ENCODE measurements around the gene POU4F3.
"Not testable (repeated sequence)": the region's sequence is repeated elsewhere in the genome, so short reads cannot be mapped to it uniquely, and the experiment has no call there.

The POU4F3 gene, protein sequence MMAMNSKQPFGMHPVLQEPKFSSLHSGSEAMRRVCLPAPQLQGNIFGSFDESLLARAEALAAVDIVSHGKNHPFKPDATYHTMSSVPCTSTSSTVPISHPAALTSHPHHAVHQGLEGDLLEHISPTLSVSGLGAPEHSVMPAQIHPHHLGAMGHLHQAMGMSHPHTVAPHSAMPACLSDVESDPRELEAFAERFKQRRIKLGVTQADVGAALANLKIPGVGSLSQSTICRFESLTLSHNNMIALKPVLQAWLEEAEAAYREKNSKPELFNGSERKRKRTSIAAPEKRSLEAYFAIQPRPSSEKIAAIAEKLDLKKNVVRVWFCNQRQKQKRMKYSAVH

DNA sequence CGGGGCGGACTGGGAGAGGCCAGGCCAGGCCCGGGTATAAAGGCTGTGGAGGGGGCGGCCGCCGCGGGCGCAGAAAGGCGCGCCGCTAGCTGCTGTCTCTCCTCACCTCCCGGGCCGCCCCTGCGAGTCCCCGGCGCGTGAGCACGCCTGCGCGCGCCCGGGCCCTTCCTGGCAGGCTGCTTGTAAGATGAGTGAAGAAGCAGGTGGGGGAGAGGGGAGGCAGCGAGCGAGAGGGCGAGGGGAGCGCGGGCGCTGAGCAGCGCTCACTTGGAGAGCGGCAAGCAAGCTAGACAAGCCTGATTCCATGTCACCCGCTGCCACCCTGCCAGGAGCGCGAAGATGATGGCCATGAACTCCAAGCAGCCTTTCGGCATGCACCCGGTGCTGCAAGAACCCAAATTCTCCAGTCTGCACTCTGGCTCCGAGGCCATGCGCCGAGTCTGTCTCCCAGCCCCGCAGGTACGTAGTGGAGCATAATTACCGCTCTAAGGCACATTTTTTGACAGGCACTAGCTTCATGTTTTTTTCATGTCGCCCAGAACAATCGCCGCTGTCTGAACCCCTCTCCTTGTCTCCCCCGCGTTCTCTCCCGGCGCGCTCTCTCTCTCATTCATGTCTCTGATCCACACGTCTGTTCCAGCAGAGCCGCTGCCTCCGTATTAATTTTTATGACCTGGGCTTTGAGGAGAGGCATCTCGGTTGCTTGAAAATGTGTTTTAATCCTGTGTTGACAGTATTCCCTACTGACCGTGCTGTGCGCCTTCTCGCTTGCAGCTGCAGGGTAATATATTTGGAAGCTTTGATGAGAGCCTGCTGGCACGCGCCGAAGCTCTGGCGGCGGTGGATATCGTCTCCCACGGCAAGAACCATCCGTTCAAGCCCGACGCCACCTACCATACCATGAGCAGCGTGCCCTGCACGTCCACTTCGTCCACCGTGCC is at the start of gene POU4F3:
POU4F3 (plus strand) TSS at position 66 of the 941 bp plus-strand sequence; CDS start at position 340, 274 bp downstream.
- DNase-seq (ENCODE audit: low read depth), result no peak

- no peak for DNase-seq (ENCODE audit: low read depth)
Measured at GRCh38 chr5:146290318-146290717, 48.3 kb upstream of the POU4F3 start.

- no peak for DNase-seq (ENCODE audit: low read depth)
Measured at GRCh38 chr5:146291421-146292074, 47.1 kb upstream of the POU4F3 start.

- DNase-seq (ENCODE audit: low read depth), result no peak
Measured at GRCh38 chr5:146296245-146296644, 42.4 kb upstream of the POU4F3 start.

- not testable (repeated sequence) for DNase-seq (ENCODE audit: low read depth)
Measured at GRCh38 chr5:146298920-146299319, 39.7 kb upstream of the POU4F3 start.

DNA sequence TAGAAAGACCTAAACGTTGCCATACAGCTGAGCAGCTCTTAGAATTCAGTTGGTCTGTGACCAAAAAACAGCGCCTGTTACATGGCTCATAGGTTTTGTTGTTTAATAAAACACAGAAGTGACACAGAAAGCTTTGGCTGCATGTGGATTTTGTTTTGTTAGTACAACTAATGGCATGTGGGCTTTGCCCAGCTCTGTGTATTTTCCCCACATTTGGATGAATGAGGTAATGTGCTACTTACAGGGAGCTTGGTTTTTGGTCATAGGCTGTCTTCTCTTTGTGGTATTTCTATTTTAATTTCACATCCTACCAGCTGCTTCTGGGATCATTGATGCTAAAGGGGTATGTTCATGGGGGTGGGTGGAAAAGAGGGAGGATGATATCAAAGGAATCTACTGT is 37.0 kb upstream of the POU4F3 start:
- no peak for DNase-seq (ENCODE audit: low read depth)

- DNase-seq (ENCODE audit: low read depth), result no peak
Measured at GRCh38 chr5:146302406-146302805, 36.2 kb upstream of the POU4F3 start.

DNA sequence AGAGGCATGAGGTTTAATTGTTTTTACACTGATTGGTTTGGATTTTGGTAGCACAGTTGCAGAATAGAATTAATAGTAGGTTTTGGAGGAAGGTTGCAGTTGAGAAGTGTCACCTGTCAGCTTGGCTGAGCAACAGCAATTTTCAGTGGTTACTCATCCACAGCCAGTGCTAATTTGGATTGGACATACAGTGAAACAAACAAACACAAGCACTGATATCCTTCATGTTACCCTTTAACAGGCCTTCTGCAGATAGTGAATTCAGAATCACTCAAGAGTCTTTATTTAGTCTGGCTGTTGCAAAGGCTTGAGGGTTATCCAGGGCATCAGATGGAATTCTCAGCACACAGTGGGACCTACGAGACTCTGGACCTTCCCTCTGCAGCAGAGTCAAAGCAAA is 31.8 kb upstream of the POU4F3 start:
- no peak for DNase-seq (ENCODE audit: low read depth)

DNA sequence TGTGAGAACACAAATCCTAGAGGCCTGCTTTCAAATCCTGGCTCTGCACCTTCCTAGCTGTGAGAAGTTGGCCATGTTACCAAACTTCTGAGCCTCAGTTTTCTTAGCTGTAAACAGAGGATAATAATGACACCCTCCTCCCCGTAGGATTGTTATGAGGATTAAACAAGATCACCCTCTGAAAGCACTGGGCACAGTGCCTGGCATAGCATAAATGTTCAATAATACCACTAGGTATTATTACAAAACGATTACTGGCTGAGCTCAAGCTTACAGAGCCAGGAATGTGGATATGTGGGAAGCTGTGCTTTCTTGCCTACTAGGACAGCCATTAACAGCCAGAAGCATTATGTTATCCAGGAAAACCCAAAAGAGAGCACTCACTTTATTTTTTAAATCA is 30.8 kb upstream of the POU4F3 start:
- DNase-seq (ENCODE audit: low read depth), result no peak

DNA sequence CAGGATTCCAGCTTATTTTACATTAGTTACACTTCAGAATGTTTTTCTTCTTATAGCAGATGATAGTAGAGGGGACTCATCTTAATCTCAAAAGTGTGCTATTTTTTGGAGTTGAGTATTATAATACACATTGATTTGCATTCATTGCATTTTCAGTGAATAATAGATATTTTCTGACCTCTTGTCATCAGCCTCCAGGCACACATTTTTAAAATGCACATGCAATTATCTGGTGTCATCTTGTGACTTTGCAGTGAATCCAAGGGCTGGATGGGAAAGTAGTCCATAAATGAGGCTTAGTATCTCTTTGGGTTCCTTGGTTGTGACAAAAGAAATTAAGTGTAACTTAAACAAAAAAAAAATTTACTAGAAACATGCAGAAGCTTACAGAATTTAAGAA is 28.1 kb upstream of the POU4F3 start:
- DNase-seq (ENCODE audit: low read depth), result no peak

DNA sequence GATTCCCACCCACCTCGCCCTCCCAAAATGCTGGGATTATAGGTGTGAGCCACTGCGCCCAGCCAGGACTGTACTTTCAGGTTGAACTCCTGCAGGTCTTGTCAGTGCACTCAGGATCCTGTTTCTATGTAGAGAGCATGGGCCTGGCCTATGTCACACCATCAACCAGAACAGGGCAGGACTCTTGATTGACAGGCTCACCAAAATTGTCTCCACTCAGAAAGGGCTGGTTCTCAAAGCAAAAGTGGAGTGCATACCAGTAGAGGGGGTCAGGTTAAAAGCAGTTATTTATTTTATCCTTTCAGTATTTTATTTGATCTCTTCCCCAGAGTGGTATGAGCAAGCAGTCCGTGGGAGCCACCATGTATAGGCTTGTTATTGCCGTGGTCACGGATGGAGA is 27.4 kb upstream of the POU4F3 start:
- DNase-seq (ENCODE audit: low read depth), result no peak

DNA sequence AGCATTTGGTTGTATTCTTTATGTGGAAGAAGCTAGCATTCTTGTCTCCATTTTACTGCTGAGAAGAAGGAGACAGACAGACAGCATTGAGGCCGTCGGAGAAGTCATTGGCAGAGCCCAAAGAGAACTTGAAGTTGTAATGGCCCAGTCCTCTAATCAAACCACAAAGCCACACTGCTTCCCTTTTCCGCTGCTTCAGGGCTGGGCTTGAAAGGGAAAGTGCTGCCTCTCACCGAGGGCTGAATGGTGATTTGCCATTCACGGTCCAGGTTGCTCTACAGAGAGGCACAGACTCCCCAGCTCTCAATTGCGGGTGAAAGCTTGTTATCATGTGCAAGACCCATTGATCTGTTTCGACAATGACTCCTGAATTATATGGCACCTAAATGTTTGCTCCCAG is 25.6 kb upstream of the POU4F3 start:
- DNase-seq (ENCODE audit: low read depth), result no peak

- no peak for DNase-seq (ENCODE audit: low read depth)
Measured at GRCh38 chr5:146321571-146321970, 17.1 kb upstream of the POU4F3 start.

- no peak for DNase-seq (ENCODE audit: low read depth)
Measured at GRCh38 chr5:146327257-146327870, 11.3 kb upstream of the POU4F3 start.

GRCh38 chr5:146327989-146328388 is 10.7 kb upstream of the POU4F3 start:
- DNase-seq (ENCODE audit: low read depth), result no peak

- no peak for DNase-seq (ENCODE audit: low read depth)
Measured at GRCh38 chr5:146329697-146330096, 8.9 kb upstream of the POU4F3 start.

- DNase-seq (ENCODE audit: low read depth), result no peak
Measured at GRCh38 chr5:146331423-146331822, 7.2 kb upstream of the POU4F3 start.

- DNase-seq (ENCODE audit: low read depth), result no peak
Measured at GRCh38 chr5:146334074-146334533, 4.5 kb upstream of the POU4F3 start.

DNA sequence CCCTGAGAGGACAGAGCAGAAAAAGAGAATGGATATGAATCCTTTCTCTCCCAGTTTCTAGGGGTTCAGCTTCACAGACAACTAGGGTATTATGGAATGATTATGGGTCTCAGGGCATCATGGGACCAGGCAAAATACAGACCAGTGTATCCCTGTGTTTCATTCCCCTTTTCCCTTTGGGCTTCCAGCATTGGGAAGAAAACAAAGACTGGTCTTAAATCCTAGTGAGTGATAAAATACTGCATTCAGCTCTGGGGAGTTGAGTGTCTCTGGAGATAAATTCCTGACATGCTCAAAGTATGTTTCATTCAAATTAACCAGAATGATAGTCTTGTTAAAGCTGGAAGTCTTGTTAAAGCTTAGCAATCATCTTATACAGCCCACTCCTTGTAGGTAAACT is 2.4 kb upstream of the POU4F3 start:
- DNase-seq (ENCODE audit: low read depth), result no peak

DNA sequence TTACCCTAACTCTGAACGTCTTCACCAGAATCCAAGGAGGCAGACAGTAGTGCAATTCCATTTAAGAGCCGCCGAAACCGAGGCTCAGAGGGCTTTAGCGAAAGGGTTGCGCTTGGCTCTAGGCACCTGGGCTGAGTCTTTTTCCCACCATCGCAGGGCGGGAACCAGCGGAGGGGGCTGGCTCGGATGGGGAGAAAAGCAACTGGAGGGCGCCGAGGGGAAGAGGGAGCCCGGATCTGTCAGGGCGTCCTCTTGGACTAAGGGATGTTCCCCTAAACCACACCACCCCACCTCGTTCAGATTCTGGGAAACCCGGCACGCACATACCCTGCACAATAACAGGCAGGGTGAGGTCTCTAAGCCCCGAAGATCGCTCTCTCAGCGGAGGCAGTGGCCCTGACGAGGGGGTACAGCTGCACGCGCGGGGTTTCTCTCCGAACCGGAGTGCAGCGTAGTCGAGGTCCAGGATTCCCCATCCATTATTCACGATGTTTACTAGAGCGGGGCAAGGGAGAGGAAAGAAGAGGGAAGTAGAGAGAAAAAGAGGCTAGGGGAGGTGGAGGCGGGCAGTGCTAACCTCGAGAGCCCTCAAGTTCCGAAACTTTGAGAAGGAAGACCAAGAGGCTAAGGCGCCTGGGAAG is 1.3 kb upstream of the POU4F3 start:
- no peak for DNase-seq (ENCODE audit: low read depth)

GRCh38 chr5:146337928-146338327 is 711 bp upstream of the POU4F3 start:
- DNase-seq (ENCODE audit: low read depth), result no peak

Measured in non-pigmented ciliary epithelial cell (primary cell).